IMR-90 (cell line): ENCODE measurements around the gene CLSTN3. TPM values are rescaled to one million over a fixed set of nuclear protein-coding genes. Genes with fewer than 3 reads are reported as not detected.

Source experiments
- ATAC-seq: fragments of 200-7000 bp; cut with Tn5 transposase; 2 replicates; pipeline ENCODE4 v1.9.1; 2020; ENCODE audit warnings: low read depth, mild to moderate bottlenecking, moderate library complexity
- BruUV-seq: library from RNA; stranded (reverse); fragments of 400-500 nt; replicated peaks from 2 replicates; lab custom pipeline; 2021; lab: Mats Ljungman, UMichigan
- CTCF ChIA-PET: fragments of 300-600 bp; formaldehyde crosslinking; extraction: SDS; loops from one replicate; lab custom pipeline; 2021; ENCODE audit warnings: antibody characterized with exemption; lab: Yijun Ruan, JAX
- POLR2A ChIA-PET: fragments of 300-600 bp; sonication (Branson Sonifier 250); formaldehyde crosslinking; loops from one replicate; lab custom pipeline; 2022; ENCODE audit warnings: antibody characterized with exemption; ENCODE audit not compliant: unreplicated experiment; lab: Charles Lee
- DNase-seq: peaks from one replicate; pipeline ENCODE4 v3.0.0; 2013
- H2AFZ ChIP-seq: replicated peaks from 2 replicates; pipeline ENCODE3; 2013; ENCODE audit warnings: low read length, mild to moderate bottlenecking; ENCODE audit not compliant: poor library complexity
- H2AK5ac ChIP-seq: 2 replicates; pipeline ENCODE4 v1.6.1; 2013; ENCODE audit warnings: low read depth, low read length, inconsistent platforms
- H2AK9ac ChIP-seq: replicated peaks from 2 replicates; pipeline ENCODE3; 2013; ENCODE audit warnings: mild to moderate bottlenecking, low read depth, low read length, moderate library complexity; ENCODE audit not compliant: poor library complexity
- H2BK120ac ChIP-seq: 2 replicates; pipeline ENCODE4 v1.6.1; 2013; ENCODE audit warnings: low read depth, low read length, inconsistent platforms
- H2BK15ac ChIP-seq: 3 replicates; pipeline ENCODE4 v1.6.1; 2013; ENCODE audit warnings: low read depth, low read length, inconsistent platforms
- H2BK20ac ChIP-seq: 2 replicates; pipeline ENCODE4 v1.6.1; 2013; ENCODE audit warnings: low read depth, mild to moderate bottlenecking, inconsistent platforms, low read length, moderate library complexity
- H2BK5ac ChIP-seq: 2 replicates; pipeline ENCODE4 v1.6.1; 2013; ENCODE audit warnings: mild to moderate bottlenecking, low read depth, low read length, inconsistent platforms; ENCODE audit not compliant: poor library complexity, severe bottlenecking
- H3K14ac ChIP-seq: replicated peaks from 2 replicates; pipeline ENCODE4 v1.6.1; 2013; ENCODE audit warnings: low read depth, low read length, inconsistent platforms
- H3K18ac ChIP-seq: 2 replicates; pipeline ENCODE4 v1.6.1; 2013; ENCODE audit warnings: low read depth, low read length, control low read depth
- H3K23ac ChIP-seq: 2 replicates; pipeline ENCODE4 v1.6.1; 2013; ENCODE audit warnings: low read depth, low read length, inconsistent platforms
- H3K27ac ChIP-seq: 2 replicates; pipeline ENCODE4 v1.5.1; 2013; ENCODE audit warnings: mild to moderate bottlenecking, control low read depth, low read length; ENCODE audit not compliant: insufficient read depth
- H3K27me3 ChIP-seq: 2 replicates; pipeline ENCODE4 v1.6.1; 2013; ENCODE audit warnings: low read length; ENCODE audit not compliant: control insufficient read depth, insufficient read depth
- H3K36me3 ChIP-seq: 2 replicates; pipeline ENCODE4 v1.6.1; 2013; ENCODE audit warnings: low read length, mixed read lengths; ENCODE audit not compliant: control insufficient read depth, insufficient read depth
- H3K4ac ChIP-seq: 2 replicates; pipeline ENCODE4 v1.6.1; 2013; ENCODE audit warnings: low read depth, low read length, inconsistent platforms
- H3K4me1 ChIP-seq: 2 replicates; pipeline ENCODE4 v1.6.1; 2013; ENCODE audit warnings: low read length, mixed read lengths; ENCODE audit not compliant: control insufficient read depth, insufficient read depth
- H3K4me2 ChIP-seq: 2 replicates; pipeline ENCODE4 v1.6.1; 2013; ENCODE audit warnings: low read depth, mild to moderate bottlenecking, control low read depth, low read length, moderate library complexity
- H3K4me3 ChIP-seq: 2 replicates; pipeline ENCODE4 v1.5.1; 2013; ENCODE audit warnings: low read depth, mild to moderate bottlenecking, control low read depth, low read length, moderate library complexity; ENCODE audit not compliant: insufficient read depth
- H3K56ac ChIP-seq: 2 replicates; pipeline ENCODE4 v1.6.1; 2013; ENCODE audit warnings: low read length, inconsistent platforms; ENCODE audit not compliant: insufficient read depth; ENCODE audit errors: extremely low read depth
- H3K79me1 ChIP-seq, 2 experiments: 2 replicates each; pipeline ENCODE4 v1.6.1; 2013; ENCODE audit warnings: low read length in 2 of 2, inconsistent platforms in 1 of 2, low read depth in 1 of 2
- H3K9ac ChIP-seq: 2 replicates; pipeline ENCODE4 v1.6.1; 2013; ENCODE audit warnings: low read depth, low read length, control low read depth
- H3K9me1 ChIP-seq: 2 replicates; pipeline ENCODE4 v1.6.1; 2013; ENCODE audit warnings: low read length, inconsistent platforms; ENCODE audit not compliant: insufficient read depth
- H3K9me3 ChIP-seq: 2 replicates; pipeline ENCODE4 v1.6.1; 2013; ENCODE audit warnings: low read length; ENCODE audit not compliant: control insufficient read depth, insufficient read depth
- H4K20me1 ChIP-seq: 2 replicates; pipeline ENCODE4 v1.6.1; 2013; ENCODE audit warnings: low read length, inconsistent platforms; ENCODE audit not compliant: insufficient read depth
- H4K5ac ChIP-seq: 2 replicates; pipeline ENCODE4 v1.6.1; 2013; ENCODE audit warnings: mild to moderate bottlenecking, low read depth, low read length, control low read depth
- H4K8ac ChIP-seq, 2 experiments: 2 replicates each; pipeline ENCODE4 v1.6.1; 2013; ENCODE audit warnings: low read depth in 2 of 2, low read length in 2 of 2, control low read depth in 1 of 2, inconsistent platforms in 1 of 2
- H4K91ac ChIP-seq: 2 replicates; pipeline ENCODE4 v1.6.1; 2013; ENCODE audit warnings: low read depth, low read length, inconsistent platforms; ENCODE audit not compliant: insufficient read depth
- CEBPB ChIP-seq: IDR thresholded peaks from 2 replicates; pipeline ENCODE4 v1.6.1; 2012; ENCODE audit warnings: low read depth, low read length, improper control_type of control experiment
- MAFK ChIP-seq: IDR thresholded peaks from 2 replicates; pipeline ENCODE4 v1.6.1; 2012; ENCODE audit warnings: low read depth, low read length, improper control_type of control experiment
- RAD21 ChIP-seq: IDR thresholded peaks from 2 replicates; pipeline ENCODE4 v1.6.1; 2012; ENCODE audit warnings: low read length, improper control_type of control experiment
- WGBS, 2 experiments: methylation state at CpG; one replicate each; pipeline versions ENCODE4 v1.1.5 to v1.1.7; 2013; ENCODE audit warnings: missing lambda C conversion rate in 2 of 2; ENCODE audit not compliant: insufficient read length in 1 of 2; ENCODE audit errors: extremely low coverage in 2 of 2; 5-methylcytosine and 5-hydroxymethylcytosine counted together
- dilution Hi-C: fragments of 300-500 bp; cut with HindIII; formaldehyde crosslinking; loops from one replicate; pipeline ENCODE4 v1.14.3; 2018; ENCODE audit warnings: low sequenced_read_pairs; ENCODE audit not compliant: unreplicated experiment
- in situ Hi-C: fragments of 300-500 bp; cut with MboI; formaldehyde crosslinking; loops from 3 replicates; pipeline ENCODE4 v1.14.3; 2019; ENCODE audit warnings: low sequenced_read_pairs, inconsistent platforms, mixed read lengths
- intact Hi-C: fragments of 100-400 bp; cut with micrococcal nuclease; formaldehyde crosslinking; loops from 2 replicates; pipeline ENCODE4 v1.10.0; 2022
- polyA plus RNA-seq, 3 experiments: library from polyadenylated mRNA; depleted of rRNA; stranded (reverse); fragments of >200 nt; gene quantifications; 2 replicates each; pipeline ENCODE4 v1.2.3, GENCODE V29; 2012; ENCODE audit warnings: low replicate concordance in 1 of 3
- total RNA-seq: library from RNA; depleted of rRNA; stranded (reverse); fragments of >200 nt; gene quantifications from 2 replicates; pipeline ENCODE4 v1.2.3, GENCODE V29; 2012

Gene CLSTN3
- total and polyA plus RNA-seq, 2 of the 4 experiments (the other 2 are of a cell fraction) = 4.1 to 16.4 TPM

DNA sequence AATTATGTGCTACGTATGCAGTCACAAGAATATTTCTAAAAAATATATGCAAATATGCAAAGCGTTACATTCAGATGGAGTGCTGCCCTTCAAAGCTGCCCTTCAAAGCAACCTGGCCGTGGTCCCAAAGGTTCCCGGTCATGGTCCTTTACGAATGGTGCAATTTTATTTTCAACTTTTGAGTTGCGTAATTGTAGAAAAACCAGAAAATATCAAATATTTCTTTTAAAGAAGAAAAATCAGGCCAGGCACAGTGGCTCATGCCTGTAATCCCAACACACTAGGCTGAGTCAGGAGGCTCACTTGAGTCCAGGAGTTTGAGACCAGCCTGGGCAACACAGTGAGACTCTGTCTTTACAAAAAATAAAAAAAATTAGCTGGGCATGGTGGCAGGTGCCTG is 21.4 kb downstream of the CLSTN3 start:
- Histone ChIP-seq H3K4me1 (no peaks in the 10 kb centered on the region), H3K4me3 (no peak overlapping the region), H2BK15ac (no peak overlapping the region), H2AFZ (no peak overlapping the region), H3K36me3 (peaks cover 45% of the 10 kb centered on the region), H2AK9ac (no peak overlapping the region), H3K23ac (no peak overlapping the region), H3K27me3 (no peaks in the 10 kb centered on the region), H2BK5ac (no peak overlapping the region), H3K56ac (no peak overlapping the region), H2AK5ac (no peak overlapping the region), H2BK120ac (no peak overlapping the region), H3K4ac (no peak overlapping the region), H4K8ac (no peak overlapping the region), H3K9ac (no peak overlapping the region), H3K4me2 (no peak overlapping the region), H3K27ac (no peak overlapping the region), H3K79me1 (no peaks in the 10 kb centered on the region), H2BK20ac (no peak overlapping the region), H3K9me3 (no peaks in the 10 kb centered on the region), H3K18ac (no peak overlapping the region), H3K9me1 (no peaks in the 10 kb centered on the region), H4K5ac (no peak overlapping the region), H3K14ac (no peak overlapping the region), H4K20me1 (no peaks in the 10 kb centered on the region; the same call in 1 of the 2 replicates), H4K91ac (no peak overlapping the region)
- BruUV-seq = no TSS peak
- ChIA-PET CTCF (no interaction called here), POLR2A (no interaction called here)
- ATAC-seq (no peak), DNase-seq (no peak)
- WGBS, 2 experiments = 93% methylated on average over 4 of the region's 6 CpGs; no CpG with 5 or more reads in 1 of the 2 experiments
- dilution Hi-C loops (no loop called here), in situ Hi-C loops (no loop called here), intact Hi-C loops (no loop called here)
- no peak for TF ChIP-seq RAD21
- TF ChIP-seq MAFK = no peak
- TF ChIP-seq CEBPB = peak; percentile 66
